Measurements from ENCODE around the gene TCTN2. TPM values are rescaled to one million over a fixed set of nuclear protein-coding genes. Genes with fewer than 3 reads are reported as not detected.

The TCTN2 gene
- total RNA-seq, 1 experiment from 2014 or later: 7.3 TPM

DNA sequence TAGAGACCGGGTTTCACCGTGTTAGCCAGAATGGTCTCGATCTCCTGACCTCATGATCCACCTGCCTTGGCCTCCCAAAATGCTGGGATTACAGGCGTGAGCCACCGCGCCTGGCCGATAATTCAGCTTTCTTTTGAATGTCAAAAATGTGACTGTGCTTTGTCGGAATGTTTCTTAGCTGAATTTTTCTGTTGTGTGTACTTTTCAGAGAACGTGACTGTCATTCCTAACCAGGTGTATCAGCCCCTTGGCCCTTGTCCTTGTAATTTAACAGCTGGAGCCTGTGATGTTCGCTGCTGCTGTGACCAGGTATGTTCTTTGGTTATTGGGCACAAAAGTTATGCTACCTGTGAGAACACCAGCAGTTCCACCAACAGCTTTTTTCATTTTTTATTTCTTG, 8.1 kb downstream of the TCTN2 start:
- no peaks in the 10 kb centered on the region for H3K4me1 Mint-ChIP-seq (ENCODE audit: low read depth, unreplicated experiment)

DNA sequence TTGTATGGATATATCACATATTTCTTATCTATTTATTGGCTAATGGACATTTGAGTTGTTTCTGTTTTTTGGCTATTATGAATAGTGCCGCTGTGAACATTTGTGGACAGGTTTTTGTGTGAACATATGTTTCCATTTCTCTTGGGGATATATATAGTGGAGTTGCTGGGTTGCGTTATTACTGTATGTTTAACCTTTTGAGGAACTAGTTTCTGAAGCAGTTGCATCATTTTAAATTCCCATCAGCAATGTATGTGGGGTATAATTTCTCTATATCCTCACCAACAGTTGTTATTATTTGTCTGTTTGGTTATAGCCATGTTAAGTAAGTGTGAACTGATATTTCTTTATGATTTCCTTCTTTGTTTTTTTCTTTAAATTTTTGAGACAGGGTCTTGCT, 10.7 kb downstream of the TCTN2 start:
- Histone ChIP-seq H3K4me1 (no peaks in the 10 kb centered on the region), H3K9me3 (no peaks in the 10 kb centered on the region), H3K36me3 (ENCODE audit: control insufficient read depth, insufficient read depth, low read length) (no peaks in the 10 kb centered on the region), H3K4me3 (ENCODE audit: low read depth, low read length) (no peak overlapping the region), H3K27me3 (replicated peaks; ENCODE audit: control insufficient read depth, insufficient read depth, low read length) (no peaks in the 10 kb centered on the region)
- Mint-ChIP-seq H3K4me1 (ENCODE audit: low read depth, unreplicated experiment) (no peaks in the 10 kb centered on the region), H3K9me3 (ENCODE audit: unreplicated experiment) (no peaks in the 10 kb centered on the region), H3K27ac (ENCODE audit: unreplicated experiment) (no peak overlapping the region), H3K27me3 (ENCODE audit: insufficient read depth, unreplicated experiment) (no peaks in the 10 kb centered on the region), H3K36me3 (ENCODE audit: insufficient read depth, unreplicated experiment) (peaks cover 6% of the 10 kb centered on the region), H3K4me3 (ENCODE audit: unreplicated experiment) (no peak overlapping the region)
- TF ChIP-seq, protein P1, sequence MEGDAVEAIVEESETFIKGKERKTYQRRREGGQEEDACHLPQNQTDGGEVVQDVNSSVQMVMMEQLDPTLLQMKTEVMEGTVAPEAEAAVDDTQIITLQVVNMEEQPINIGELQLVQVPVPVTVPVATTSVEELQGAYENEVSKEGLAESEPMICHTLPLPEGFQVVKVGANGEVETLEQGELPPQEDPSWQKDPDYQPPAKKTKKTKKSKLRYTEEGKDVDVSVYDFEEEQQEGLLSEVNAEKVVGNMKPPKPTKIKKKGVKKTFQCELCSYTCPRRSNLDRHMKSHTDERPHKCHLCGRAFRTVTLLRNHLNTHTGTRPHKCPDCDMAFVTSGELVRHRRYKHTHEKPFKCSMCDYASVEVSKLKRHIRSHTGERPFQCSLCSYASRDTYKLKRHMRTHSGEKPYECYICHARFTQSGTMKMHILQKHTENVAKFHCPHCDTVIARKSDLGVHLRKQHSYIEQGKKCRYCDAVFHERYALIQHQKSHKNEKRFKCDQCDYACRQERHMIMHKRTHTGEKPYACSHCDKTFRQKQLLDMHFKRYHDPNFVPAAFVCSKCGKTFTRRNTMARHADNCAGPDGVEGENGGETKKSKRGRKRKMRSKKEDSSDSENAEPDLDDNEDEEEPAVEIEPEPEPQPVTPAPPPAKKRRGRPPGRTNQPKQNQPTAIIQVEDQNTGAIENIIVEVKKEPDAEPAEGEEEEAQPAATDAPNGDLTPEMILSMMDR (IDR thresholded peaks at IDR 0.05; ENCODE audit: insufficient read depth in 1 of 2, low read depth in 1 of 2, low read length in 1 of 2, severe bottlenecking in 1 of 2, unreplicated experiment in 1 of 2): no peak
- intact Hi-C loops (cut with micrococcal nuclease; ENCODE audit: unreplicated experiment): no loop called here
- ChIA-PET POLR2A (no interaction called here), CTCF (no interaction called here)
- BruUV-seq (replicated peaks): no TSS peak
- no peak for DNase-seq

More for the DNA sequence above, 8.1 kb downstream of the TCTN2 start:
- H3K4me3 Mint-ChIP-seq (ENCODE audit: unreplicated experiment): no peak overlapping the region
- no TSS peak for BruUV-seq (replicated peaks)
- H3K9me3 ChIP-seq: no peaks in the 10 kb centered on the region
- intact Hi-C loops (cut with micrococcal nuclease; ENCODE audit: unreplicated experiment): no loop called here
- no peaks in the 10 kb centered on the region for H3K36me3 ChIP-seq (ENCODE audit: control insufficient read depth, insufficient read depth, low read length)
- no peaks in the 10 kb centered on the region for H3K27me3 Mint-ChIP-seq (ENCODE audit: insufficient read depth, unreplicated experiment)
- no peak for DNase-seq
- H3K4me1 ChIP-seq: no peaks in the 10 kb centered on the region
- ChIA-PET CTCF (interaction anchor here (0.6 kb wide), 1 partner anchor 231 kb away, joined by 3 read pairs; no protein-coding TSS in a partner anchor), POLR2A (no interaction called here)
- H3K36me3 Mint-ChIP-seq (ENCODE audit: insufficient read depth, unreplicated experiment): no peaks in the 10 kb centered on the region
- TF ChIP-seq, protein P1 (IDR thresholded peaks at IDR 0.05; ENCODE audit: insufficient read depth in 1 of 2, low read depth in 1 of 2, low read length in 1 of 2, severe bottlenecking in 1 of 2, unreplicated experiment in 1 of 2): no peak
- H3K9me3 Mint-ChIP-seq (ENCODE audit: unreplicated experiment): no peaks in the 10 kb centered on the region
- no peaks in the 10 kb centered on the region for H3K27me3 ChIP-seq (replicated peaks; ENCODE audit: control insufficient read depth, insufficient read depth, low read length)
- H3K4me3 ChIP-seq (ENCODE audit: low read depth, low read length): no peak overlapping the region
- H3K27ac Mint-ChIP-seq (ENCODE audit: unreplicated experiment): no peak overlapping the region

DNA sequence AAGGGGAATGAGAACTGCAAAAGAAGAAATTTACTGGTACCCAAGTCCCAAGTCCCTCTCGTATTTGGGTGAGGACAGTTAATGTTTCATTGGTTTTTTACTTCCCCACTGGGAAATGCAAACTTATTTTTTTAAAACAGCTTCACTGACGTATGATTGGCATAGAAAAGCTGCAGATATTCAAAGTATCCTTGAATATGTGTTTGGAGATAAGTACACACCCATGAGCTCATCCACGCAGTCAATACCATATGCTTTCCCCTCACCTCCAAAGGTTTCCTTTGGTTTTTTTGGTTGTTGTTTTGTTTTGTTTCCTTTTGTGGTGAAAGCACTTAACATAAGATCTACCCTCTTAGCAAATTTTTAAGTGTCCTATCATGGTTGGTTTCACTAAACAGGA, 13.1 kb downstream of the TCTN2 start:
- Histone ChIP-seq H3K4me3 (ENCODE audit: low read depth, low read length) (no peak overlapping the region), H3K27me3 (replicated peaks; ENCODE audit: control insufficient read depth, insufficient read depth, low read length) (no peaks in the 10 kb centered on the region), H3K4me1 (no peaks in the 10 kb centered on the region), H3K36me3 (ENCODE audit: control insufficient read depth, insufficient read depth, low read length) (no peaks in the 10 kb centered on the region), H3K9me3 (no peaks in the 10 kb centered on the region)
- no peak overlapping the region for H3K27ac Mint-ChIP-seq (ENCODE audit: unreplicated experiment)
- H3K4me1 Mint-ChIP-seq (ENCODE audit: low read depth, unreplicated experiment): no peaks in the 10 kb centered on the region
- H3K27me3 Mint-ChIP-seq (ENCODE audit: insufficient read depth, unreplicated experiment): no peaks in the 10 kb centered on the region
- CTCF ChIA-PET: no interaction called here
- no TSS peak for BruUV-seq (replicated peaks)
- TF ChIP-seq, protein P1 (IDR thresholded peaks at IDR 0.05; ENCODE audit: insufficient read depth in 1 of 2, low read depth in 1 of 2, low read length in 1 of 2, severe bottlenecking in 1 of 2, unreplicated experiment in 1 of 2): no peak
- POLR2A ChIA-PET: no interaction called here
- intact Hi-C loops (cut with micrococcal nuclease; ENCODE audit: unreplicated experiment): no loop called here
- no peaks in the 10 kb centered on the region for H3K9me3 Mint-ChIP-seq (ENCODE audit: unreplicated experiment)
- H3K4me3 Mint-ChIP-seq (ENCODE audit: unreplicated experiment): no peak overlapping the region
- no peak for DNase-seq
- peaks cover 6% of the 10 kb centered on the region for H3K36me3 Mint-ChIP-seq (ENCODE audit: insufficient read depth, unreplicated experiment)
